HCT116 (cell line): Measurements from ENCODE around the gene BRAT1. TPM values are rescaled to one million over a fixed set of nuclear protein-coding genes. Genes with fewer than 3 reads are reported as not detected.

Experiments used
- ATAC-seq: fragments of 200-7000 bp; cut with Tn5 transposase; 2 replicates; pipeline ENCODE4 v1.9.1; 2020; ENCODE audit warnings: mild to moderate bottlenecking, moderate library complexity
- BruUV-seq: library from RNA; stranded (reverse); fragments of 400-500 nt; replicated peaks from 2 replicates; lab custom pipeline; 2021; lab: Mats Ljungman, UMichigan
- CTCF ChIA-PET: fragments of 300-600 bp; sonication (Branson Sonifier 250); formaldehyde crosslinking; loops from one replicate; lab custom pipeline; 2021; ENCODE audit warnings: antibody characterized with exemption; lab: Charles Lee
- POLR2A ChIA-PET: fragments of 300-600, 350-600 bp; sonication (Branson Sonifier 250); formaldehyde crosslinking; loops from one replicate; lab custom pipeline; 2021; ENCODE audit warnings: antibody characterized with exemption; lab: Charles Lee
- RAD21 ChIA-PET, 2 experiments: fragments of 300-600 bp; sonication (Branson Sonifier 250); formaldehyde crosslinking; loops; one replicate each; lab custom pipeline; 2023; ENCODE audit warnings: low total read pairs in 2 of 2; ENCODE audit not compliant: uncharacterized antibody in 2 of 2, unreplicated experiment in 2 of 2, low non-redundant PET in 1 of 2; lab: Charles Lee
- DNase-seq: peaks from one replicate; pipeline ENCODE4 v3.0.0-alpha.2; 2010; ENCODE audit warnings: low read depth, low spot score
- H2AFZ ChIP-seq: fragments of 200-600 bp; shearing (Covaris generic), sonication (generic); 2 replicates; pipeline ENCODE4 v1.6.1; 2017; ENCODE audit warnings: low read depth, mixed run types, mixed read lengths, antibody characterized with exemption, low read length; ENCODE audit not compliant: poor library complexity, severe bottlenecking
- H3K27ac ChIP-seq: 2 replicates; pipeline ENCODE4 v1.5.1; 2012; ENCODE audit warnings: low read depth, low read length
- H3K27me3 ChIP-seq: fragments of 200-600 bp; sonication (generic); 2 replicates; pipeline ENCODE4 v1.6.1; 2016; ENCODE audit warnings: mixed run types, low read length, mixed read lengths; ENCODE audit not compliant: insufficient read depth
- H3K36me3 ChIP-seq, 2 experiments: fragments of 200-500 bp in 1 of 2; fragments of 200-600 bp in 1 of 2; sonication (Bioruptor generic) in 1 of 2; sonication (generic) in 1 of 2; 2 replicates each; pipeline versions ENCODE4 v1.5.1 to v1.6.1; 2014 to 2016; ENCODE audit warnings: low read length in 2 of 2, inconsistent platforms in 1 of 2, mixed read lengths in 1 of 2, mixed run types in 1 of 2; ENCODE audit not compliant: insufficient read depth in 2 of 2, control insufficient read depth in 1 of 2
- H3K4me1 ChIP-seq, 2 experiments: fragments of 200-600 bp in 1 of 2; sonication (generic) in 1 of 2; 2 replicates each; pipeline versions ENCODE4 v1.5.1 to v1.6.1; 2012 to 2017; ENCODE audit warnings: low read length in 2 of 2, inconsistent platforms in 1 of 2, mild to moderate bottlenecking in 1 of 2, mixed read lengths in 1 of 2, mixed run types in 1 of 2, moderate library complexity in 1 of 2; ENCODE audit not compliant: insufficient read depth in 2 of 2, control insufficient read depth in 1 of 2
- H3K4me2 ChIP-seq: fragments of 200-600 bp; sonication (generic); 2 replicates; pipeline ENCODE4 v1.6.1; 2017; ENCODE audit warnings: mixed run types, low read length, mixed read lengths
- H3K4me3 ChIP-seq, 2 experiments: fragments of 200-600 bp in 1 of 2; sonication (generic) in 1 of 2; replicated peaks in 1 of 2; 2 replicates each; pipeline ENCODE4 v1.5.1; 2011 to 2016; ENCODE audit warnings: low read length in 2 of 2, control low read depth in 1 of 2, low read depth in 1 of 2, mild to moderate bottlenecking in 1 of 2, mixed read lengths in 1 of 2, mixed run types in 1 of 2
- H3K79me2 ChIP-seq: fragments of 200-600 bp; sonication (generic); 2 replicates; pipeline ENCODE4 v1.6.1; 2017; ENCODE audit warnings: mild to moderate bottlenecking, mixed run types, low read length, moderate library complexity, mixed read lengths; ENCODE audit not compliant: insufficient read depth
- H3K9ac ChIP-seq: fragments of 200-600 bp; sonication (generic); 2 replicates; pipeline ENCODE4 v1.6.1; 2016; ENCODE audit warnings: low read length, mixed read lengths
- H3K9me2 ChIP-seq: fragments of 200-600 bp; sonication (generic), shearing (Covaris generic); 2 replicates; pipeline ENCODE4 v1.6.1; 2017; ENCODE audit warnings: mixed run types, mild to moderate bottlenecking, moderate library complexity; ENCODE audit not compliant: insufficient read depth
- H3K9me3 ChIP-seq, 2 experiments: fragments of 200-500 bp in 1 of 2; fragments of 200-600 bp in 1 of 2; sonication (Bioruptor generic) in 1 of 2; sonication (generic) in 1 of 2; 2 replicates each; pipeline ENCODE4 v1.6.1; 2014 to 2017; ENCODE audit warnings: low read length in 2 of 2, mixed read lengths in 2 of 2, inconsistent platforms in 1 of 2, low read depth in 1 of 2, mild to moderate bottlenecking in 1 of 2, mixed run types in 1 of 2, moderate library complexity in 1 of 2; ENCODE audit not compliant: control insufficient read depth in 1 of 2, insufficient read depth in 1 of 2
- H4K20me1 ChIP-seq: fragments of 200-600 bp; sonication (generic), shearing (Covaris generic); 2 replicates; pipeline ENCODE4 v1.6.1; 2017; ENCODE audit warnings: mixed run types, mild to moderate bottlenecking, moderate library complexity; ENCODE audit not compliant: insufficient read depth
- ATF3 ChIP-seq: IDR thresholded peaks from 2 replicates; pipeline ENCODE4 v1.6.1; 2012
- CBX3 ChIP-seq: IDR thresholded peaks from 2 replicates; pipeline ENCODE4 v1.6.1; 2012; ENCODE audit warnings: low read depth
- CEBPB ChIP-seq: IDR thresholded peaks from 2 replicates; pipeline ENCODE4 v1.6.1; 2012; ENCODE audit warnings: low read depth
- EGR1 ChIP-seq: IDR thresholded peaks from 2 replicates; pipeline ENCODE4 v1.6.1; 2012; ENCODE audit warnings: low read depth
- ELF1 ChIP-seq: IDR thresholded peaks from 2 replicates; pipeline ENCODE4 v1.6.1; 2012; ENCODE audit warnings: low read depth, borderline replicate concordance
- EZH2 ChIP-seq: fragments of 200-600 bp; sonication (generic); IDR thresholded peaks from 2 replicates; pipeline ENCODE4 v1.6.1; 2017; ENCODE audit warnings: antibody characterized with exemption, mixed run types
- EZH2phosphoT487 ChIP-seq: fragments of 200-600 bp; IDR thresholded peaks from 2 replicates; pipeline ENCODE4 v1.6.1; 2018; ENCODE audit warnings: antibody characterized with exemption, borderline replicate concordance
- FOSL1 ChIP-seq: IDR thresholded peaks from 2 replicates; pipeline ENCODE4 v1.6.1; 2012; ENCODE audit warnings: low read depth
- JUND ChIP-seq: IDR thresholded peaks from 2 replicates; pipeline ENCODE4 v1.6.1; 2012
- POLR2AphosphoS5 ChIP-seq: IDR thresholded peaks from 2 replicates; pipeline ENCODE4 v1.6.1; 2011; ENCODE audit warnings: mild to moderate bottlenecking, low read depth, low read length, moderate library complexity
- REST ChIP-seq: IDR thresholded peaks from 2 replicates; pipeline ENCODE4 v1.6.1; 2012; ENCODE audit warnings: low read depth
- SIN3A ChIP-seq: IDR thresholded peaks from 2 replicates; pipeline ENCODE4 v1.6.1; 2012; ENCODE audit warnings: low read depth
- SP1 ChIP-seq: IDR thresholded peaks from 2 replicates; pipeline ENCODE4 v1.6.1; 2012; ENCODE audit warnings: low read depth
- SRF ChIP-seq: IDR thresholded peaks from 2 replicates; pipeline ENCODE4 v1.6.1; 2012; ENCODE audit warnings: low read depth
- YY1 ChIP-seq: IDR thresholded peaks from 2 replicates; pipeline ENCODE4 v1.6.1; 2011; ENCODE audit warnings: low read length, low read depth, moderate library complexity, mild to moderate bottlenecking; ENCODE audit not compliant: insufficient replicate concordance; ENCODE audit errors: extremely low read depth
- ZNF274 ChIP-seq: fragments of 200-500 bp; sonication (Bioruptor generic); IDR thresholded peaks from 2 replicates; pipeline ENCODE4 v1.6.1; 2014; ENCODE audit warnings: mild to moderate bottlenecking, low read depth, low read length, inconsistent platforms
- intact Hi-C: fragments of 100-400 bp; cut with micrococcal nuclease; formaldehyde crosslinking; loops from 2 replicates; pipeline ENCODE4 v1.10.0; 2022
- total RNA-seq: library from RNA; stranded (reverse); gene quantifications from one replicate; pipeline ENCODE4 v1.2.1, GENCODE V29; 2021; ENCODE audit not compliant: unreplicated experiment

The BRAT1 gene
- total RNA-seq, 1 experiment from 2014 or later, result 47.6 TPM

- Histone ChIP-seq H3K27me3 (no peaks in the 10 kb centered on the region), H3K9me3 (no peaks in the 10 kb centered on the region), H3K9me2 (no peaks in the 10 kb centered on the region), H3K4me3 (no peak overlapping the region), H3K36me3 (no peaks in the 10 kb centered on the region), H3K9ac (no peak overlapping the region), H4K20me1 (no peaks in the 10 kb centered on the region), H3K4me2 (no peak overlapping the region), H3K4me1 (no peaks in the 10 kb centered on the region; a peak in 1 of 4 replicates), H3K79me2 (no peaks in the 10 kb centered on the region), H2AFZ (no peak overlapping the region), H3K27ac (no peak overlapping the region)
- RAD21 ChIA-PET, result no interaction called here
- no peak for TF ChIP-seq POLR2AphosphoS5
- TF ChIP-seq REST, result no peak
- TF ChIP-seq ELF1, result no peak
- no peak for TF ChIP-seq SIN3A
- TF ChIP-seq YY1, result no peak
- TF ChIP-seq FOSL1, result no peak
- no peak for TF ChIP-seq EGR1
- TF ChIP-seq EZH2phosphoT487, result no peak
- no peak for TF ChIP-seq EZH2
- TF ChIP-seq ZNF274, result no peak
- no peak for TF ChIP-seq SP1
- no peak for TF ChIP-seq JUND
- no peak for TF ChIP-seq ATF3
- no peak for TF ChIP-seq CEBPB
- TF ChIP-seq CBX3, result no peak
- no peak for TF ChIP-seq SRF
- no peak for ATAC-seq
- intact Hi-C loops, result no loop called here
- BruUV-seq, result no TSS peak
- POLR2A ChIA-PET, result no interaction called here
- no peak for DNase-seq
- CTCF ChIA-PET, result no interaction called here
Observed at GRCh38 chr7:2490181-2490651, 65.1 kb downstream of the BRAT1 start.
